Panc1 (cell line): Measurements from ENCODE around the gene ZNF350. TPM values are rescaled to one million over a fixed set of nuclear protein-coding genes. Genes with fewer than 3 reads are reported as not detected.

ENCODE experiments used
- ATAC-seq: fragments of 200-7000 bp; cut with Tn5 transposase; 2 replicates; pipeline ENCODE4 v1.9.1; 2020; ENCODE audit warnings: mild to moderate bottlenecking, moderate library complexity
- BruUV-seq: library from RNA; stranded (reverse); fragments of 400-500 nt; replicated peaks from 2 replicates; lab custom pipeline; 2021; lab: Mats Ljungman, UMichigan
- CTCF ChIA-PET: fragments of 300-600 bp; sonication (Branson Sonifier 250); formaldehyde crosslinking; loops from one replicate; lab custom pipeline; 2022; ENCODE audit warnings: antibody characterized with exemption; lab: Charles Lee
- POLR2A ChIA-PET: fragments of 300-600 bp; sonication (Branson Sonifier 250); formaldehyde crosslinking; loops from one replicate; lab custom pipeline; 2022; ENCODE audit warnings: antibody characterized with exemption; lab: Charles Lee
- DNase-seq: peaks from one replicate; pipeline ENCODE4 v3.0.0-alpha.2; 2010; ENCODE audit warnings: low read depth, low spot score
- H3K27ac ChIP-seq: 2 replicates; pipeline ENCODE4 v1.5.1; 2011; ENCODE audit warnings: mild to moderate bottlenecking, low read length, inconsistent platforms
- H3K27me3 ChIP-seq: fragments of 200-500 bp; sonication (Bioruptor generic); 2 replicates; pipeline ENCODE4 v1.6.0; 2014; ENCODE audit warnings: low read length, inconsistent platforms; ENCODE audit not compliant: control insufficient read depth, insufficient read depth
- H3K36me3 ChIP-seq: fragments of 200-500 bp; sonication (Bioruptor generic); 2 replicates; pipeline ENCODE4 v1.5.1; 2014; ENCODE audit warnings: inconsistent platforms, mild to moderate bottlenecking, low read length, moderate library complexity; ENCODE audit not compliant: control insufficient read depth, insufficient read depth
- H3K4me1 ChIP-seq: 2 replicates; pipeline ENCODE4 v1.5.1; 2011; ENCODE audit warnings: inconsistent platforms, mild to moderate bottlenecking, low read length, moderate library complexity; ENCODE audit not compliant: control insufficient read depth, insufficient read depth
- H3K4me3 ChIP-seq, 2 experiments: 2 replicates each; pipeline ENCODE4 v1.5.1; 2011 to 2012; ENCODE audit warnings: low read depth in 2 of 2, low read length in 2 of 2, mild to moderate bottlenecking in 2 of 2, inconsistent platforms in 1 of 2, moderate library complexity in 1 of 2
- H3K9me3 ChIP-seq: fragments of 200-500 bp; sonication (Bioruptor generic); 2 replicates; pipeline ENCODE4 v1.5.1; 2014; ENCODE audit warnings: low read depth, mild to moderate bottlenecking, inconsistent platforms, low read length, moderate library complexity; ENCODE audit not compliant: control insufficient read depth, insufficient read depth
- CTCF ChIP-seq: fragments of 450-650 bp; IDR thresholded peaks from 2 replicates; pipeline ENCODE4 v1.5.1; 2017; ENCODE audit warnings: mild to moderate bottlenecking
- POLR2AphosphoS5 ChIP-seq: IDR thresholded peaks from 2 replicates; pipeline ENCODE4 v1.6.1; 2012; ENCODE audit warnings: mild to moderate bottlenecking, low read depth, low read length, moderate library complexity
- REST ChIP-seq, 2 experiments: IDR thresholded peaks; 2 replicates each; pipeline ENCODE4 v1.6.1; 2011 to 2012; ENCODE audit warnings: low read depth in 2 of 2, control low read depth in 1 of 2, low read length in 1 of 2, mild to moderate bottlenecking in 1 of 2, moderate library complexity in 1 of 2; ENCODE audit not compliant: insufficient read depth in 1 of 2
- SIN3A ChIP-seq: IDR thresholded peaks from 2 replicates; pipeline ENCODE4 v1.6.1; 2012; ENCODE audit warnings: low read depth, mild to moderate bottlenecking, low read length, moderate library complexity, borderline replicate concordance; ENCODE audit not compliant: insufficient read depth
- TCF7L2 ChIP-seq: IDR thresholded peaks from 2 replicates; pipeline ENCODE4 v1.6.1; 2011; ENCODE audit warnings: mild to moderate bottlenecking, low read depth, low read length, inconsistent platforms
- in situ Hi-C: cut with HindIII; loops from 2 replicates; pipeline ENCODE4 v1.10.0; 2016; ENCODE audit warnings: low sequenced_read_pairs, low pct_unique_long_range_greater_than_20kb
- intact Hi-C: fragments of 100-400 bp; cut with micrococcal nuclease; formaldehyde crosslinking; loops from one replicate; pipeline ENCODE4 v1.10.0; 2022; ENCODE audit not compliant: unreplicated experiment
- total RNA-seq: library from RNA; stranded (reverse); gene quantifications from one replicate; pipeline ENCODE4 v1.2.1, GENCODE V29; 2021; ENCODE audit not compliant: unreplicated experiment

The ZNF350 gene
- total RNA-seq, 1 experiment from 2014 or later: 5.1 TPM

- H3K9me3 ChIP-seq: peaks cover 48% of the 10 kb centered on the region; the same call in 1 of the 2 replicates
- ATAC-seq: no peak
- TF ChIP-seq TCF7L2 (no peak), SIN3A (no peak), REST (IDR thresholded peaks at IDR 0.05; ENCODE audit: insufficient read depth in 1 of 2, low read depth in 2 of 2, low read length in 1 of 2) (no peak)
- ChIA-PET POLR2A (no interaction called here), CTCF (no interaction called here)
- in situ Hi-C loops: no loop called here
- H3K36me3 ChIP-seq: peaks cover 3% of the 10 kb centered on the region; the same call in 1 of the 2 replicates
- no peak overlapping the region for H3K27ac ChIP-seq
- no peaks in the 10 kb centered on the region for H3K4me1 ChIP-seq
- intact Hi-C loops: no loop called here
- no peak for DNase-seq
- H3K4me3 ChIP-seq: no peak overlapping the region
- H3K27me3 ChIP-seq: no peaks in the 10 kb centered on the region
- BruUV-seq: no TSS peak
These were observed 35.6 kb upstream of the ZNF350 start for GRCh38 chr19:52022193-52022592.

- POLR2A ChIA-PET: no interaction called here
These were observed 33.9 kb upstream of the ZNF350 start for GRCh38 chr19:52020506-52020905.

More at GRCh38 chr19:52020506-52020905, 33.9 kb upstream of the ZNF350 start:
- in situ Hi-C loops (no loop called here), intact Hi-C loops (no loop called here)
- H3K4me3 ChIP-seq: no peak overlapping the region
- DNase-seq: no peak
- CTCF ChIA-PET: no interaction called here
- H3K27me3 ChIP-seq: no peaks in the 10 kb centered on the region
- TF ChIP-seq POLR2AphosphoS5 (no peak), TCF7L2 (no peak), REST (IDR thresholded peaks at IDR 0.05; ENCODE audit: insufficient read depth in 1 of 2, low read depth in 2 of 2, low read length in 1 of 2) (no peak), SIN3A (no peak), CTCF (no peak)
- H3K4me1 ChIP-seq: no peaks in the 10 kb centered on the region
- H3K9me3 ChIP-seq: peaks cover 55% of the 10 kb centered on the region; the same call in 1 of the 2 replicates
- H3K27ac ChIP-seq: no peak overlapping the region
- no TSS peak for BruUV-seq
- no peak for ATAC-seq
- H3K36me3 ChIP-seq: peaks cover under 1% of the 10 kb centered on the region; the same call in 1 of the 2 replicates
